Parathyroid adenoma (tissue), 2 donors: ENCODE measurements around the gene MMP3.

ENCODE experiments used
- H2AFZ ChIP-seq: fragments of 300-600 bp; sonication (generic); one replicate; pipeline ENCODE4 v1.7.0; 2017; ENCODE audit warnings: antibody characterized with exemption, mild to moderate bottlenecking
- H3K27ac ChIP-seq: fragments of 300-600 bp; sonication (generic); one replicate; pipeline ENCODE4 v1.7.0; 2017
- H3K27me3 ChIP-seq: fragments of 300-600 bp; sonication (generic); one replicate; pipeline ENCODE4 v1.7.0; 2017; ENCODE audit warnings: low read length; ENCODE audit not compliant: control insufficient read depth, insufficient read depth
- H3K36me3 ChIP-seq: fragments of 300-600 bp; sonication (generic); one replicate; pipeline ENCODE4 v1.7.0; 2017; ENCODE audit warnings: low read length; ENCODE audit not compliant: control insufficient read depth, insufficient read depth
- H3K4me1 ChIP-seq: fragments of 300-600 bp; sonication (generic); one replicate; pipeline ENCODE4 v1.7.0; 2017; ENCODE audit warnings: control low read depth
- H3K4me2 ChIP-seq: fragments of 300-600 bp; sonication (generic); one replicate; pipeline ENCODE4 v1.7.0; 2017; ENCODE audit warnings: low read length
- H3K4me3 ChIP-seq: fragments of 300-600 bp; sonication (generic); one replicate; pipeline ENCODE4 v1.7.0; 2017; ENCODE audit warnings: low read depth, low read length
- H3K79me2 ChIP-seq: fragments of 300-600 bp; sonication (generic); one replicate; pipeline ENCODE4 v1.7.0; 2017; ENCODE audit warnings: control low read depth
- H3K9ac ChIP-seq: fragments of 300-600 bp; sonication (generic); one replicate; pipeline ENCODE4 v1.7.0; 2017; ENCODE audit warnings: mild to moderate bottlenecking
- H3K9me3 ChIP-seq: fragments of 300-600 bp; sonication (generic); one replicate; pipeline ENCODE4 v1.7.0; 2017; ENCODE audit warnings: low read length; ENCODE audit not compliant: control insufficient read depth
- TF ChIP-seq, protein P1 (sequence below): fragments of 300-600 bp; sonication (generic); IDR thresholded peaks from one replicate; pipeline ENCODE4 v1.7.0; 2017; ENCODE audit warnings: antibody characterized with exemption, mild to moderate bottlenecking
- donor health status: primary hyperparathyroidism.

The MMP3 gene

DNA sequence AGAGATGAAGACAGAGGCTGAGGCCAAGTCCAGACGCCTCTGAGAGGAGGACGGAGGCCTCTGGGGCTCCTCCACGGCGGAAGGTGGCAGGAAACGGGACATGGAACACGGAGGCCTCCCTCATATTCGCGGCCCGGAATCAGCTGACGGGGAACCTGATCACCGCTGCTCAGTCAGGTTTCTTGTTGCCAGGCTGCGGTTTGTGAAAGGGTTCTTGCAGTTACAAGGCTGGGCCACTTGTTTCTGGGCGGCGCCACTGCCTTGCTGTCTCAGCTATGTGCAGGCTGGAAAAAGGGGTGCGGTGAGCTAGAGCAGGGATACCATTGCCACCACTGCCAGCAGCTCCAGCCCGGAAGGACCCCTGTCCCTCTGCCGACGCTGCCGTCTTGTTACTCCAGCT is 35.5 kb downstream of the MMP3 start:
- Histone ChIP-seq H3K9me3 (no peaks in the 10 kb centered on the region), H3K9ac (no peak overlapping the region), H3K36me3 (no peaks in the 10 kb centered on the region), H3K4me1 (no peaks in the 10 kb centered on the region), H3K27ac (no peak overlapping the region), H2AFZ (no peak overlapping the region), H3K79me2 (no peaks in the 10 kb centered on the region), H3K4me2 (no peak overlapping the region), H3K27me3 (no peaks in the 10 kb centered on the region), H3K4me3 (no peak overlapping the region)
- TF ChIP-seq, protein P1, sequence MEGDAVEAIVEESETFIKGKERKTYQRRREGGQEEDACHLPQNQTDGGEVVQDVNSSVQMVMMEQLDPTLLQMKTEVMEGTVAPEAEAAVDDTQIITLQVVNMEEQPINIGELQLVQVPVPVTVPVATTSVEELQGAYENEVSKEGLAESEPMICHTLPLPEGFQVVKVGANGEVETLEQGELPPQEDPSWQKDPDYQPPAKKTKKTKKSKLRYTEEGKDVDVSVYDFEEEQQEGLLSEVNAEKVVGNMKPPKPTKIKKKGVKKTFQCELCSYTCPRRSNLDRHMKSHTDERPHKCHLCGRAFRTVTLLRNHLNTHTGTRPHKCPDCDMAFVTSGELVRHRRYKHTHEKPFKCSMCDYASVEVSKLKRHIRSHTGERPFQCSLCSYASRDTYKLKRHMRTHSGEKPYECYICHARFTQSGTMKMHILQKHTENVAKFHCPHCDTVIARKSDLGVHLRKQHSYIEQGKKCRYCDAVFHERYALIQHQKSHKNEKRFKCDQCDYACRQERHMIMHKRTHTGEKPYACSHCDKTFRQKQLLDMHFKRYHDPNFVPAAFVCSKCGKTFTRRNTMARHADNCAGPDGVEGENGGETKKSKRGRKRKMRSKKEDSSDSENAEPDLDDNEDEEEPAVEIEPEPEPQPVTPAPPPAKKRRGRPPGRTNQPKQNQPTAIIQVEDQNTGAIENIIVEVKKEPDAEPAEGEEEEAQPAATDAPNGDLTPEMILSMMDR = no peak

- Histone ChIP-seq H3K36me3 (no peaks in the 10 kb centered on the region), H3K27ac (no peak overlapping the region), H3K4me3 (no peak overlapping the region), H3K27me3 (no peaks in the 10 kb centered on the region), H3K4me2 (no peak overlapping the region), H2AFZ (no peak overlapping the region), H3K9me3 (no peaks in the 10 kb centered on the region), H3K79me2 (no peaks in the 10 kb centered on the region), H3K9ac (no peak overlapping the region), H3K4me1 (no peaks in the 10 kb centered on the region)
- TF ChIP-seq, protein P1 = no peak
Measured at GRCh38 chr11:102806296-102806695, 37.1 kb downstream of the MMP3 start.

DNA sequence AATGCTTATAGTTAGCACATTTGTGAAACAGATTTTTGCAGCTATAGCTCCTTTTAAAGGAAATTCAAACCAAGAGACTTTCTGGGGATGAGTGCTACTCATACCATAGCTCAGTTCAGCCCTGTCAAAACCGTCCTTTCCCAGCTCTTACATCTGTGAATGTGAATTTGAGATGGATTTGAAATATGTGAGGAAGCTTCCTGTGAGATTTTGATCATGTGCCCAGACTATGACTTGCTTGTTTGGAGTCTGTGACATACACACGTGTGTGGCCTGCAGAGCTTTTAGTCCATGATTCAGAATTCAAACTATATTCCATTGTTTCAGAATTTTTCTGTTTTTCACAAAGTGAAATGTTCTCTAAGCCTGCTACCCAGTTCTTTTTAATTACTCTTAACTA is 41.1 kb downstream of the MMP3 start:
- Histone ChIP-seq H2AFZ (no peak overlapping the region), H3K27me3 (no peaks in the 10 kb centered on the region), H3K4me1 (no peaks in the 10 kb centered on the region), H3K27ac (no peak overlapping the region), H3K4me3 (no peak overlapping the region), H3K9ac (no peak overlapping the region), H3K4me2 (no peak overlapping the region), H3K9me3 (no peaks in the 10 kb centered on the region), H3K79me2 (no peaks in the 10 kb centered on the region), H3K36me3 (no peaks in the 10 kb centered on the region)
- TF ChIP-seq, protein P1 = no peak

- TF ChIP-seq, protein P1 = no peak
- H3K9me3 ChIP-seq = no peaks in the 10 kb centered on the region
Measured at GRCh38 chr11:102800767-102801166, 42.6 kb downstream of the MMP3 start.

GRCh38 chr11:102799681-102800340 is 43.6 kb downstream of the MMP3 start:
- Histone ChIP-seq H3K4me1 (no peaks in the 10 kb centered on the region), H3K36me3 (no peaks in the 10 kb centered on the region), H3K9ac (no peak overlapping the region), H3K27me3 (no peaks in the 10 kb centered on the region), H2AFZ (no peak overlapping the region), H3K4me2 (no peak overlapping the region), H3K9me3 (no peaks in the 10 kb centered on the region), H3K27ac (no peak overlapping the region), H3K79me2 (no peaks in the 10 kb centered on the region), H3K4me3 (no peak overlapping the region)
- TF ChIP-seq, protein P1 = no peak

More at GRCh38 chr11:102800767-102801166, 42.6 kb downstream of the MMP3 start:
- no peak overlapping the region for H3K4me2 ChIP-seq
- H3K36me3 ChIP-seq = no peaks in the 10 kb centered on the region
- H3K27me3 ChIP-seq = no peaks in the 10 kb centered on the region
- no peaks in the 10 kb centered on the region for H3K4me1 ChIP-seq
- H3K4me3 ChIP-seq = no peak overlapping the region
- H3K27ac ChIP-seq = no peak overlapping the region
- H2AFZ ChIP-seq = no peak overlapping the region
- no peaks in the 10 kb centered on the region for H3K79me2 ChIP-seq
- no peak overlapping the region for H3K9ac ChIP-seq
